H9 (cell line): ENCODE data around the gene MAPRE3. TPM values are rescaled to one million over a fixed set of nuclear protein-coding genes. Genes with fewer than 3 reads are reported as not detected.

Experiments used
- DNase-seq: peaks from one replicate; pipeline ENCODE4 v3.0.0-alpha.2; 2017
- H2AFZ ChIP-seq: one replicate; pipeline ENCODE4 v1.6.1; 2013; ENCODE audit warnings: mild to moderate bottlenecking, low read length, control low read depth, moderate library complexity
- H2AK5ac ChIP-seq: 2 replicates; pipeline ENCODE4 v1.6.1; 2013; ENCODE audit warnings: low read length, control low read depth, mixed read lengths; ENCODE audit not compliant: insufficient read length
- H2BK120ac ChIP-seq: one replicate; pipeline ENCODE4 v1.6.1; 2013; ENCODE audit warnings: low read depth, mild to moderate bottlenecking, low read length, control low read depth, inconsistent platforms; ENCODE audit not compliant: poor library complexity, severe bottlenecking
- H2BK12ac ChIP-seq: 2 replicates; pipeline ENCODE4 v1.6.1; 2013; ENCODE audit warnings: low read length, control low read depth, mixed read lengths, low read depth; ENCODE audit not compliant: insufficient read length
- H2BK15ac ChIP-seq: 2 replicates; pipeline ENCODE4 v1.6.1; 2013; ENCODE audit warnings: low read depth, low read length, control low read depth
- H2BK20ac ChIP-seq: one replicate; pipeline ENCODE4 v1.6.1; 2013; ENCODE audit warnings: low read depth, mild to moderate bottlenecking, low read length, control low read depth, inconsistent platforms; ENCODE audit not compliant: poor library complexity, severe bottlenecking
- H2BK5ac ChIP-seq: 2 replicates; pipeline ENCODE4 v1.6.1; 2013; ENCODE audit warnings: low read length, control low read depth, mixed read lengths; ENCODE audit not compliant: insufficient read length
- H3K14ac ChIP-seq: 2 replicates; pipeline ENCODE4 v1.6.1; 2013; ENCODE audit warnings: low read length, control low read depth; ENCODE audit not compliant: insufficient read depth
- H3K18ac ChIP-seq: 2 replicates; pipeline ENCODE4 v1.6.1; 2013; ENCODE audit warnings: low read depth, mild to moderate bottlenecking, mixed read lengths, low read length, control low read depth; ENCODE audit not compliant: insufficient read length
- H3K23ac ChIP-seq: 2 replicates; pipeline ENCODE4 v1.6.1; 2013; ENCODE audit warnings: low read length, control low read depth, mixed read lengths, low read depth; ENCODE audit not compliant: insufficient read length
- H3K23me2 ChIP-seq: 2 replicates; pipeline ENCODE4 v1.6.1; 2013; ENCODE audit warnings: low read depth, mild to moderate bottlenecking, mixed read lengths, low read length, control low read depth; ENCODE audit not compliant: insufficient read length, poor library complexity, severe bottlenecking
- H3K27ac ChIP-seq: 2 replicates; pipeline ENCODE4 v1.5.1; 2013; ENCODE audit warnings: low read length, control low read depth, mixed read lengths, low read depth; ENCODE audit not compliant: insufficient read length
- H3K27me3 ChIP-seq: 2 replicates; pipeline ENCODE4 v1.6.1; 2013; ENCODE audit warnings: low read length, control low read depth, inconsistent platforms; ENCODE audit not compliant: insufficient read depth
- H3K4ac ChIP-seq: 2 replicates; pipeline ENCODE4 v1.6.1; 2013; ENCODE audit warnings: low read depth, mild to moderate bottlenecking, control low read depth, inconsistent platforms, low read length, moderate library complexity
- H3K4me1 ChIP-seq: 2 replicates; pipeline ENCODE4 v1.6.1; 2013; ENCODE audit warnings: low read length, control low read depth, inconsistent platforms; ENCODE audit not compliant: insufficient read depth
- H3K4me2 ChIP-seq: 2 replicates; pipeline ENCODE4 v1.6.1; 2013; ENCODE audit warnings: low read length, control low read depth, mixed read lengths; ENCODE audit not compliant: insufficient read length, insufficient read depth
- H3K56ac ChIP-seq: 2 replicates; pipeline ENCODE4 v1.6.1; 2013; ENCODE audit warnings: low read depth, mild to moderate bottlenecking, mixed read lengths, low read length, control low read depth; ENCODE audit not compliant: insufficient read length
- H3K79me1 ChIP-seq: 2 replicates; pipeline ENCODE4 v1.6.1; 2013; ENCODE audit warnings: low read depth, mild to moderate bottlenecking, moderate library complexity, low read length, control low read depth, inconsistent platforms; ENCODE audit not compliant: insufficient read depth, poor library complexity, severe bottlenecking
- H3K79me2 ChIP-seq: 2 replicates; pipeline ENCODE4 v1.6.1; 2013; ENCODE audit warnings: low read length, control low read depth, inconsistent platforms; ENCODE audit not compliant: insufficient read depth
- H3K9ac ChIP-seq: 2 replicates; pipeline ENCODE4 v1.6.1; 2013; ENCODE audit warnings: low read length, control low read depth, mixed read lengths; ENCODE audit not compliant: insufficient read length; ENCODE audit errors: extremely low read depth
- H3K9me3 ChIP-seq: one replicate; pipeline ENCODE4 v1.6.1; 2013; ENCODE audit warnings: low read depth, low read length, inconsistent platforms; ENCODE audit not compliant: control insufficient read depth
- H3T11ph ChIP-seq: one replicate; pipeline ENCODE4 v1.6.1; 2013; ENCODE audit warnings: mild to moderate bottlenecking, low read length, control low read depth, inconsistent platforms
- H4K20me1 ChIP-seq: one replicate; pipeline ENCODE4 v1.6.1; 2013; ENCODE audit not compliant: control insufficient read depth, insufficient read length, insufficient read depth
- H4K5ac ChIP-seq: 2 replicates; pipeline ENCODE4 v1.6.1; 2013; ENCODE audit warnings: low read depth, mild to moderate bottlenecking, mixed read lengths, low read length, control low read depth; ENCODE audit not compliant: insufficient read length
- H4K8ac ChIP-seq: replicated peaks from 2 replicates; pipeline ENCODE4 v1.6.1; 2013; ENCODE audit warnings: low read length, control low read depth, mixed read lengths, low read depth; ENCODE audit not compliant: insufficient read length
- H4K91ac ChIP-seq: 2 replicates; pipeline ENCODE4 v1.6.1; 2013; ENCODE audit warnings: low read depth, mild to moderate bottlenecking, moderate library complexity, mixed read lengths, low read length, control low read depth; ENCODE audit not compliant: insufficient read length
- H3K27ac Mint-ChIP-seq, 3 experiments: 2 replicates in 2 of 3; 3 replicates in 1 of 3; pipeline ENCODE4 v1.8.0; 2020 to 2021; ENCODE audit warnings: mixed read lengths in 3 of 3, mild to moderate bottlenecking in 1 of 3, moderate library complexity in 1 of 3
- H3K27me3 Mint-ChIP-seq: 2 replicates; pipeline ENCODE4 v1.8.0; 2021; ENCODE audit warnings: low read depth, mild to moderate bottlenecking, moderate library complexity, mixed read lengths
- H3K36me3 Mint-ChIP-seq, 3 experiments: 2 replicates in 2 of 3; 3 replicates in 1 of 3; pipeline ENCODE4 v1.8.0; 2020 to 2021; ENCODE audit warnings: low read depth in 3 of 3, mixed read lengths in 3 of 3; ENCODE audit not compliant: insufficient read depth in 1 of 3
- H3K4me1 Mint-ChIP-seq, 2 experiments: 2 replicates each; pipeline ENCODE4 v1.8.0; 2020; ENCODE audit warnings: mixed read lengths in 2 of 2
- H3K4me3 Mint-ChIP-seq, 2 experiments: 2 replicates in 1 of 2; 3 replicates in 1 of 2; pipeline ENCODE4 v1.8.0; 2020 to 2021; ENCODE audit warnings: mild to moderate bottlenecking in 2 of 2, mixed read lengths in 2 of 2, moderate library complexity in 1 of 2
- H3K9me3 Mint-ChIP-seq, 2 experiments: 2 replicates in 1 of 2; 3 replicates in 1 of 2; pipeline ENCODE4 v1.8.0; 2020; ENCODE audit warnings: mild to moderate bottlenecking in 2 of 2, mixed read lengths in 2 of 2, moderate library complexity in 1 of 2
- CTCF ChIP-seq: fragments of 200-600 bp; sonication (generic); conservative IDR thresholded peaks from 3 replicates; pipeline ENCODE4 v1.8.0; 2021; ENCODE audit warnings: antibody characterized with exemption, mild to moderate bottlenecking
- WGBS: extraction: QIAGEN DNeasy Blood & Tissue Kit; methylation state at CpG from one replicate; pipeline ENCODE4 v1.1.7; 2013; ENCODE audit warnings: missing lambda C conversion rate, low lambda C conversion rate, mixed read lengths; ENCODE audit not compliant: insufficient read length; ENCODE audit errors: extremely low coverage; 5-methylcytosine and 5-hydroxymethylcytosine counted together
- total RNA-seq: library from RNA; stranded (reverse); gene quantifications from 2 replicates; pipeline ENCODE4 v1.2.1, GENCODE V29; 2021

Gene MAPRE3
- total RNA-seq, 1 experiment from 2014 or later, result 2.0 TPM

GRCh38 chr2:26971911-26972786 lies 1.7 kb downstream of the MAPRE3 start:
- WGBS, result no CpG with 5 or more reads among the region's 9 CpGs
- H3K36me3 Mint-ChIP-seq, result no peaks in the 10 kb centered on the region
- no peak overlapping the region for H2AFZ ChIP-seq

More at GRCh38 chr2:26971911-26972786, 1.7 kb downstream of the MAPRE3 start:
- Histone ChIP-seq H3K27me3 (peaks cover 10% of the 10 kb centered on the region; the same call in 1 of the 2 replicates), H3K23ac (no peak overlapping the region), H3K79me2 (no peaks in the 10 kb centered on the region), H3K4me1 (peaks cover 7% of the 10 kb centered on the region), H4K5ac (no peak overlapping the region), H3K18ac (no peak overlapping the region), H4K20me1 (no peaks in the 10 kb centered on the region), H2AK5ac (no peak overlapping the region), H4K8ac (no peak overlapping the region), H3K79me1 (no peaks in the 10 kb centered on the region), H4K91ac (no peak overlapping the region), H3T11ph (no peak overlapping the region), H3K4me2 (peak overlapping the region; percentile 94), H3K14ac (no peak overlapping the region), H3K9ac (no peak overlapping the region), H3K27ac (no peak overlapping the region), H3K23me2 (peaks cover 6% of the 10 kb centered on the region), H2BK12ac (no peak overlapping the region), H2BK20ac (no peak overlapping the region), H2BK5ac (no peak overlapping the region), H3K9me3 (no peaks in the 10 kb centered on the region), H3K56ac (no peak overlapping the region), H2BK15ac (no peak overlapping the region), H2BK120ac (no peak overlapping the region), H3K4ac (no peak overlapping the region)
- no peaks in the 10 kb centered on the region; a peak in 1 of 5 replicates for H3K9me3 Mint-ChIP-seq
- H3K4me3 Mint-ChIP-seq, result peak overlapping the region; percentile 84 to 95
- no peak for DNase-seq
- no peak for TF ChIP-seq CTCF
- H3K27ac Mint-ChIP-seq, result no peak overlapping the region
- H3K4me1 Mint-ChIP-seq, result peaks cover 21 to 36% of the 10 kb centered on the region in 2 experiments
- H3K27me3 Mint-ChIP-seq, result peaks cover 61% of the 10 kb centered on the region
